Left ventricle myocardium superior (tissue), 1 donor: ENCODE measurements around the gene ZFYVE19. TPM values are rescaled to one million over a fixed set of nuclear protein-coding genes. Genes with fewer than 3 reads are reported as not detected.
A peak's percentile ranks its signal among the peaks of the same experiment; 100 is the strongest.

Experiments used
- ATAC-seq: fragments of 200-7000 bp; cut with Tn5 transposase; one replicate; pipeline ENCODE4 v1.9.1; 2020; ENCODE audit warnings: mild to moderate bottlenecking, moderate library complexity
- DNase-seq: peaks from one replicate; pipeline ENCODE4 v3.0.0-alpha.2; 2020
- intact Hi-C: fragments of 100-400 bp; cut with micrococcal nuclease; formaldehyde crosslinking; loops from one replicate; pipeline ENCODE4 v1.11.0; 2022
- total RNA-seq: library from RNA; stranded (reverse); fragmentation: NEBNext Ultra II Directional; extraction: Animal tissue kit (Norgen Biotek cat#: 25700); gene quantifications from one replicate; pipeline ENCODE4 v1.2.1, GENCODE V29; 2021
- donor health status: DM: no; HTN: yes; CAD: no; lungs with severe emphysema.

ZFYVE19 gene
- total RNA-seq, 1 donor from 2014 or later: 30.9 TPM

DNA sequence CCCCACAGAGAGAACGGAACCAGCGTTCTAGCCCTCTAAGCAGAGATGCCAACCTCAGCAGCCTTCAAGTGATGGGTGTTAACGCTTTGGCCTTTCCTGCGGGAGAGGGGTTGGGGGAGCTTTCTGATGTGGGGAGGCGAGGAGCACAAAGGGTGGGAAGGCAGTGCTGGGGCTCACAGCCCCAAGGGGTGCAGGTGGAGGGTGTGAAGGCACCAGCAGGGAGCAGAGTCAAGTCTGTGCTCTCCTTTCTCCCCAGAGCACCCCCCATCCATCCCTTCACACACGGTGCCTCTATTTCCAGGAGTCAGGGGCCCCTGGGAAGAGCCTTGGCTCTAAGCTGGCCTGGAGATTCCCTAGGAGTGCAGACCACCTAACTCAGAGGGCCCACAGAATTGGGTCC lies 33.0 kb upstream of the ZFYVE19 start:
- intact Hi-C loops: no loop called here
- ATAC-seq: no peak
- DNase-seq: no peak

- intact Hi-C loops: no loop called here
- DNase-seq (no peak), ATAC-seq (no peak)
Measured at GRCh38 chr15:40775007-40775406, 31.9 kb upstream of the ZFYVE19 start.

DNA sequence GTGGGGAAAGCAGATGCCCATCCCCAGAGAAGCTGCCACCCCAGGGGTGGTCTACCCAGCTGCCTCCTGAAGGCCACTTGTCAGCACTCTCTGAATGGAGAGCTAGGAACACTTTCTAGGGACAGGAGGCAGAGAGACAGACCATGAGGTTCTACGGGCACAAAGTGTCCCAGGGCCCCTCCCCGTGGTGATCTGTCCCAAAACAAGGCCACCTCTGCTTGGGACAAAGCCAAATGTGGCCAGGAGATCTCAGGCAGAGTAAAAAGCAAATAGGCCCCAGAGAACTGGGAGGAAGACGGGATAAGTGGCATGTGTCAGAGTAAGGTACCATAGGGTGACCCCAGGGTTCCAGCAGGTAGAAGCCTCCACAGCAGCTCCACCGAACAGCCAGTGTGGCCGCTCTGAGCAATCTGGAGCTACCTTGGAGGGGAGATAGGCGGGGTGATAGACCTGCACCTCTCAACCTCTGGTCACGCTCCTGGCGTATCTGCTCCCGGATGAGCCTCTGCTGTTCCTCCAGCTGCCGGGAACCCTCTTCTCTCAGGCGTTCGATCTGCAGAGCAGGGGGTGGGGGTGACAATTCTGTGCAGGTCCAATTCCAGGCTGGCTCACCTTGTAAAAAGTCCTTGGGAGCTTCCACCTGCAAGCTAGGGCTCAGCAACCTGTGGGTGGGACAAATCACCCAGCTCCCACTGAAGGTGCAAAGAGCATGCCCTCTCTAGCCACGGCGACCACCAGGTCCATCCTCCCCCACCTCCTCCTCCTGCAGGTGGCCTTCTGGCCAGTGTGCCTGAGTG lies 31.0 kb upstream of the ZFYVE19 start:
- DNase-seq (no peak), ATAC-seq (no peak)
- intact Hi-C loops: no loop called here

DNA sequence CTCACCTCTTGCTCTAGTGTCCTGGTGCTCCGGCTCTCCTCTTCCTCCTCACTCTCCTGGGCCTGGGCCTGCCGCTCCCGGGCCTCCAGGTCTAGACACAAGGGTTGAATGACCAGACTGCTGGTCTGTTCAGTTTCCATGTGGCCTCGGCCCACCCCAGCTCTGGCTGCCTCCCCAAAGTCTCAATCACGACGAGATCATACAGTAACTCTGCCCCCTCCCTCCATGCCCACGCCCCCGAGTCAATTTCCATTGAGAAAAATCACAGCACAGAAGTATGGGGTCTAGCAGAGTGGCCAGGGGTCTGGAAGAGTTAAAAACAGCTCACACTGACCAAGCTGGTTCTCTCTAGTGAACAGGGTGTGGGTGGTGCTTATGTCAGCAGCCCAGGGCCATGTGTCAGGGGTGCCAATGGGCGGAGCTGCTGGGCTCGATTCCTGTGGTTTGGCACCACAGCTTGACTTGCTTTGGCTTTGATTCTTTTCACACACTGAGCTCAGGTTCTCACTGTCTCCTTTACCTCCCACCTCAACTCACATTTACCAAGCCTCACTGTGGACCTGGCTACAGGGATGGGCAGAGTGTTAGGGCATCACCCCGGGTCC lies 30.2 kb upstream of the ZFYVE19 start:
- intact Hi-C loops: no loop called here
- ATAC-seq: no peak
- no peak for DNase-seq

- DNase-seq: peak; percentile 69
- peak; percentile 79 for ATAC-seq
- intact Hi-C loops: no loop called here
Measured at GRCh38 chr15:40782609-40783227, 24.2 kb upstream of the ZFYVE19 start.

GRCh38 chr15:40785164-40785563 lies 21.7 kb upstream of the ZFYVE19 start:
- intact Hi-C loops: no loop called here
- no peak for DNase-seq

DNA sequence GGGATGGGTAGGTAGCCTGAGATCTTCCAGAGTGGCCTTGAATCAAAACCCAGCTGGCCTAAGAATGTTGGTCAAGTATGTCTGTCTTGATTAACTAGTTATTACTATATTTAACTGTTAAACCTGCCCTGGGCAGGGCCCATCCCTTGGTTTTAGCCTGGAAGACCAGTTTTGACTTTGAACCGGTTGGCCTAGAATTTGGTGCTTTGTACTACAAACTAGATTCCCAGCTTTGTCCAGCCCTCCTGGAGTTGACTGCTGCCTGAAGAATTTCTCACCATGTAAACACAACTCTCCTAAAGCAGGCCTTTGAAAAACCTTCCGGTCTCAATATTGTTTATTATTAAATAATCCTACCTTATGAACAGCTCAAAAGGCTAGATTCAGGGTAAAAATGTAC lies 21.1 kb upstream of the ZFYVE19 start:
- no peak for DNase-seq
- intact Hi-C loops: no loop called here
- ATAC-seq: no peak

More at GRCh38 chr15:40785164-40785563, 21.7 kb upstream of the ZFYVE19 start:
- ATAC-seq: no peak

DNA sequence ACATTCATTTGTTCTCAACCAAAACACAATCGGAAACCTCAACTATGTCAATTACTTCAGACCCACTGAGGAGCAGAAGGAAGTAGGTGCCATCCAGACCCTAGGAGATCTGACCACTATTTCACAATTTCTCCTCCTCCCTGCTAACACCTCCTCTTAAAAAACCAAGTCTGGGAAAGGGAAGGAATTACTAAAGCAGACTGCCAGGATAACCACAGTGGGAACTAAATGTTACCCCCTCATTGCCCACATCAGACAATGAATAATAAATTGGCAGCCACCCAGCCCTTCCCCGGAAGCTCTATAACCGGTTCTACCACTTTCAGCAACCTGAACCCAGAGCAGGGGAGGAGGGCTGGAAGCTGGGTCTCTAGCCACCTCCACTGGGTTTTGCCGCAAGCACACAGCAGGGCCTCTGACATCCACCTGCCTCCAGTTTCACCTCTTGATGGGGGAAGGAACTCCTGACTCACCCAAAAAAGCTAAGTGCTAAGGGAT lies 19.5 kb upstream of the ZFYVE19 start:
- intact Hi-C loops: no loop called here
- no peak for DNase-seq
- peak; percentile 26 for ATAC-seq

DNA sequence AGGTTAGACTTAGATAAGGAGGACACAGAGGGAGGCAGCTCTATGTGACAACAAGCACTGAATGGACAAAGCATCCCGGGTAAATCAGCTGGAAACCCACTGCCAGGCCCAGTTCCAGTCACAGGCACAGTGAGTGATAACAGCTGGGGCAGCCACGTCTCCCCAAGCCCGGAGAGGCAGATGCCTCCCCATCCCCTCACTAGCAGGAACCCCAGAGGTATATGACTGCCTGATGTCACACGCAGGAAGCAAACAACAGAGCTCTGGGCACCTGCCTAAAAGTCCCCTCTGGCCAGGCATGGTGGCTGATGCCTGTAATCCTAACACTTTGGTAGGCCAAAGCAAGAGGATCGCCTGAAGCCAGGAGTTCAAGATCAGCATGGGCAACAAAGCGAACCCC lies 18.9 kb upstream of the ZFYVE19 start:
- intact Hi-C loops: no loop called here
- no peak for DNase-seq
- ATAC-seq: no peak

DNA sequence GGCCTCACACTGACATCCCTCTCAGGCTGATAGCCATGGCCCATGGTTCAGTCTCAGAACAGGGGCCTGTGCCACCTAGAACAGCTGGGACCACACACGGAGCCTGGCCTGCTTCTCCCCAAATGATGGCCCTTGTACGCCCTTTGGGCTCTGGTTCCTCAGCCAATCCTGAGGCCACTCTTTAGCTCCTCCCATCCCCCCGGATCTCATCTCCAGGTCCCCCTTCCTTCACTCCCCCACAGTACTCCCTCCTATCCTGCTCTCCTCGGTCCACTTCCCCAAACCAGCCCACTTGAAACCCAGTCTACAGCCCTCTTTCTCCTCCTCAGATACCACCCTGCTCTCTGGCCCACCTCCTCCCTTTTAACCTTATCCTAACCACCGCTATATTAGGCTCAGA lies 17.8 kb upstream of the ZFYVE19 start:
- DNase-seq (no peak), ATAC-seq (no peak)
- intact Hi-C loops: no loop called here

DNA sequence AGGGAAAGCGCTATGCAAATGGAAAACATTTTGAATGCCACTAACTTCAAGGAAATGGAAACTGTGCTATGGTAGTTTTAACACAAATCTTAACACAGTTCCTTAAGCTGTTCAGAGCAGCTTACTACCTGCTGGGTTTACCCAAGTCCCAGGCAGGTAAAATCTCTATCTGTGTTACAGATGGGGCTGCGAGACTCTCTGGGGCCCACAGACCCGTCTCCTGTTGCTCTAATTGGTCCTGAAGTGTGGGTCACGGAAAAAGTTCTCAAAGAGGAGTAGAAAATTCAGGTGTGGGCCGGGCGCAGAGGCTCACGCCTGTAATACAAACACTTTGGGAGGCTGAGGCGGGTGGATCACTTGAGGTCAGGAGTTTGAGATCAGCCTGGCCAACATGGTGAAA lies 16.9 kb upstream of the ZFYVE19 start:
- no peak for DNase-seq
- intact Hi-C loops: no loop called here
- no peak for ATAC-seq

- intact Hi-C loops: no loop called here
- no peak for DNase-seq
- no peak for ATAC-seq
Measured at GRCh38 chr15:40790718-40791117, 16.2 kb upstream of the ZFYVE19 start.

DNA sequence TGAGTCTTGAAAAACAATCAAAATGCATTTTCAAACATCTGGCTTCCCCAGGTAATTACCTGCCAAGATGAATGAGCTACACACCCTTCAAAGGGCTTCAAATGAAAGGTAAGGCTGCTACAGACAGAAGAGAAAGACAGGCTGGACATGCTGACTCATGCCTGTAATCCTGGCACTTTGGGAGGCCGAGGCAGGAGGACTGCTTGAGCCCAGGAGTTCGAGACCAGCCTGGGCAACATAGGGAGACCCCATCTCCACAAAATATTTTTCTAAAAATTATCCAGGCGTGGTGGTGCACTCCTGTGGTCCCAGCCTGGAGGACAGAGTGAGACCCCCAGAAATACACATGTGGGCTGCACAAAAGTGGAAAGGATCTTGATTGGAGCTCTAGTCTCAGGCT lies 14.5 kb upstream of the ZFYVE19 start:
- intact Hi-C loops: no loop called here
- no peak for DNase-seq
- no peak for ATAC-seq

- DNase-seq (no peak), ATAC-seq (no peak)
- intact Hi-C loops: no loop called here
Measured at GRCh38 chr15:40793216-40793989, 13.5 kb upstream of the ZFYVE19 start.

DNA sequence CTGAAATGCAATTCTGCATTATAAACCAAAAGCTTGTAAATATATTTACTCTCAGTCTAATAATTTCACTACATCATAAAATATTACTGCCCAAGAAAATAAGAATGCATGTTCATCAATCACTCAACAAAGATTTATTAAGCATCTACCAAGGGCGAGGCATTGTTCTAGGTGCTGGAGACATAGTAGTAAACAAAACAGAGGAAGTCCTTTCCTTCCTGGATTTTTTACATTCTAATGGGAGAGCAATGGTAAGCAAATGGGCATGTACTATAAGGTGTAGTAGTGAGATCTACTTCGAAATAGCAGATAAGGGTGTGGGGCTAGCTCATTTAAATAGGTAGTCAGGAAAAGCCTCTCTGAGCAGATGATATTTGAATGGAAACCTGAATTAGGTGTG lies 10.8 kb upstream of the ZFYVE19 start:
- intact Hi-C loops: no loop called here
- DNase-seq (no peak), ATAC-seq (no peak)

DNA sequence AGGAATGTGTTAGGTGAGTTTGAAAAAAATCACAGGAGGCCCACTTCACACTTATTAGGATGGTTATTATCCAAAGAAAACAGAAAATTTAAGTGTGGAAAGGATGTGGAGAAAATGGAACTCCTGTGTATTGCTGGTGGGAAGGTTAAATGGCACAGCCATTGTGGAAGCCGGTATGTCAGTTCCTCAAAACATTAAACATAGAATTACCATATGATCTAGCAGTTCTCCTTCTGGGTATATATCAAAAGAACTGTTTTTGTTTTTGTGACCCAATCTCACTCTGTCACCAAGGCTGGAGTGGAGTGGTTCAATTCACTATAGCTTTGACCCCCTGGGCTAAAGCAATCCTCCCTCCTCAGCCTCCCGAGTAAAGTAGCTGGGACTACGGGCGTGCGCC lies 10.4 kb upstream of the ZFYVE19 start:
- no peak for ATAC-seq
- no peak for DNase-seq
- intact Hi-C loops: no loop called here

GRCh38 chr15:40799523-40799922 lies 7.4 kb upstream of the ZFYVE19 start:
- intact Hi-C loops: no loop called here
- DNase-seq (no peak), ATAC-seq (no peak)

GRCh38 chr15:40803076-40803475 lies 3.8 kb upstream of the ZFYVE19 start:
- intact Hi-C loops: no loop called here
- ATAC-seq: no peak

DNA sequence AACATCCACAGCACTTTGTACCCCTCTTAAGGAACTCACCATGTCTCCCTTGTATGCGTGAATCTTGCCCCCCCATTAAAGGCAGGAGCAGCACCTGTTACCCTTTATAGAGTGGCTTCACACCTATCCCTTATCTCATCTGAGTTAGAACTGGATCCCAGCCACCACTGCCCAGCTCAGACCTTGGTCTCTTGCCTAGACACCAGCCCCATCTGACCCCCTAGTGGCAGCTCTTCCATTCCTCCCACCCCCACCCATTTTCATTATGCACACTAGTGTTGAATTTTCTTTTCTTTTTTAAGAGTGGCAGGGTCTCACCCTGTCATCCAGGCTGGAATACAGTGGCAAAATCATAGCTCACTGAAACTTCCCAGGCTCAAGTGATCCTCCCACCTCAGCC lies 3.2 kb upstream of the ZFYVE19 start:
- intact Hi-C loops: no loop called here
- DNase-seq (no peak), ATAC-seq (no peak)

More at GRCh38 chr15:40803076-40803475, 3.8 kb upstream of the ZFYVE19 start:
- DNase-seq: no peak

- no peak for ATAC-seq
- intact Hi-C loops: no loop called here
- no peak for DNase-seq
Measured at GRCh38 chr15:40806672-40807027, 239 bp upstream of the ZFYVE19 start.
